Measurements from ENCODE around the gene MIF4GD. TPM values are rescaled to one million over a fixed set of nuclear protein-coding genes. Genes with fewer than 3 reads are reported as not detected.
A peak's percentile ranks its signal among the peaks of the same experiment; 100 is the strongest.

The MIF4GD gene
- total and polyA plus RNA-seq, 10 of the 15 experiments (the other 5 are each of a cell fraction or from before 2014, with no cell fraction given), result 22.8 to 96.2 (median 60.1) TPM

GRCh38 chr17:75317671-75318070, 46.6 kb upstream of the MIF4GD start:
- DNase-seq (ENCODE audit: low read depth, low spot score) (no peak), FAIRE-seq (no peak), ATAC-seq (no peak)
- H3K9ac ChIP-seq (ENCODE audit: control insufficient read depth, insufficient read depth, low read length), result no peak overlapping the region
- no peaks in the 10 kb centered on the region for H3K27me3 ChIP-seq (replicated peaks in 1 of 2; ENCODE audit: control insufficient read depth in 2 of 2, insufficient read depth in 2 of 2, low read length in 1 of 2)
- ChIA-PET SMC1A (ENCODE audit: uncharacterized antibody, unreplicated experiment) (interaction anchor here (1.0 to 13.5 kb wide), 7 partner anchors 17 to 91 kb away, joined by 3 to 243 read pairs (median 4); partner anchors contain the start of gene SLC25A19), POLR2A (interaction anchor here (0.9 to 13.4 kb wide), 7 partner anchors 15 to 88 kb away, joined by 4 to 255 read pairs (median 8); partner anchors contain the start of genes GRB2, MIF4GD and SLC25A19), CTCF (interaction anchor here (1.1 to 13.8 kb wide), 7 partner anchors 13 to 95 kb away, joined by 3 to 182 read pairs (median 5); partner anchors contain the start of gene GRB2), RAD21 (ENCODE audit: unreplicated experiment) (interaction anchor here (1.3 to 16.3 kb wide), 4 partner anchors 23 to 95 kb away, joined by 3 to 364 read pairs (median 6); partner anchors contain the start of genes GRB2 and SLC25A19)
- no peaks in the 10 kb centered on the region for H4K20me1 ChIP-seq (ENCODE audit: control insufficient read depth, insufficient read depth)
- intact Hi-C loops (cut with micrococcal nuclease; ENCODE audit: unreplicated experiment) (no loop called here), in situ Hi-C loops (cut with MboI) (no loop called here)
- 80% methylated on average over 11 of the region's 11 CpGs for WGBS (ENCODE audit: insufficient coverage, insufficient replicate concordance, low lambda C conversion rate, missing lambda C conversion rate)
- no peak overlapping the region for H3K4me2 ChIP-seq (ENCODE audit: control insufficient read depth, insufficient read depth)
- no TSS peak for BruUV-seq (replicated peaks)
- peaks cover 38% of the 10 kb centered on the region for H3K79me2 ChIP-seq (ENCODE audit: control insufficient read depth, insufficient read depth, low read length)
- peaks cover 85% of the 10 kb centered on the region for H3K4me1 ChIP-seq (ENCODE audit: control insufficient read depth, insufficient read depth, low read length)
- H3K4me3 ChIP-seq, result no peak overlapping the region
- H3K27ac ChIP-seq (ENCODE audit: control insufficient read depth, insufficient read depth), result peak overlapping the region; percentile 71
- TF ChIP-seq GABPA (IDR thresholded peaks at IDR 0.05; ENCODE audit: low read depth) (no peak), PAX5 (IDR thresholded peaks at IDR 0.05; ENCODE audit: borderline replicate concordance, low read depth, low read length) (no peak), E2F8 (IDR thresholded peaks at IDR 0.05; ENCODE audit: low read depth, partially characterized antibody) (no peak), PBX3 (IDR thresholded peaks at IDR 0.05; ENCODE audit: insufficient replicate concordance, low read depth, low read length) (no peak), ZNF384 (IDR thresholded peaks at IDR 0.05; ENCODE audit: borderline replicate concordance, low read depth, low read length) (no peak), BACH1 (IDR thresholded peaks at IDR 0.05; ENCODE audit: borderline replicate concordance) (no peak), RCOR1 (conservative IDR thresholded peaks at IDR 0.05; ENCODE audit: low read depth, low read length) (no peak), SPI1 (IDR thresholded peaks at IDR 0.05; ENCODE audit: borderline replicate concordance, insufficient read depth, low read depth, low read length) (no peak)
- H2AFZ ChIP-seq (ENCODE audit: control insufficient read depth, low read depth, low read length), result no peak overlapping the region
- no peaks in the 10 kb centered on the region for H3K9me3 ChIP-seq (replicated peaks; ENCODE audit: control insufficient read depth, insufficient read depth, low read length)
- peaks cover 23 to 27% of the 10 kb centered on the region in 2 experiments for H3K36me3 ChIP-seq (ENCODE audit: control insufficient read depth in 2 of 2, insufficient read depth in 2 of 2, low read length in 1 of 2)
